Natural killer cell (primary cell): Measurements from ENCODE around the gene SMPDL3A. TPM values are rescaled to one million over a fixed set of nuclear protein-coding genes. Genes with fewer than 3 reads are reported as not detected.

ENCODE experiments used
- ATAC-seq, 3 donors: fragments of 150-1000 bp in 2 of 3; fragments of 200-7000 bp in 1 of 3; cut with Tn5 transposase; 1 replicate in 1 of 3; 2 replicates in 2 of 3; pipeline ENCODE4 v1.10.0; 2021; ENCODE audit warnings: mild to moderate bottlenecking in 2 of 3, moderate library complexity in 2 of 3
- DNase-seq, 2 donors: peaks; one replicate each; pipeline versions ENCODE4 v3.0.0 to v3.0.0-alpha.2; 2013 to 2021; ENCODE audit warnings: mixed read lengths in 1 of 2
- H3K27ac ChIP-seq: one replicate; pipeline ENCODE4 v1.5.1; 2013; ENCODE audit warnings: mild to moderate bottlenecking, low read length
- H3K27me3 ChIP-seq: one replicate; pipeline ENCODE4 v1.6.1; 2013; ENCODE audit warnings: low read length; ENCODE audit not compliant: control insufficient read depth, insufficient read depth
- H3K36me3 ChIP-seq: one replicate; pipeline ENCODE4 v1.6.1; 2013; ENCODE audit warnings: low read length; ENCODE audit not compliant: control insufficient read depth, insufficient read depth
- H3K4me1 ChIP-seq: one replicate; pipeline ENCODE4 v1.6.1; 2013; ENCODE audit warnings: low read length; ENCODE audit not compliant: control insufficient read depth, insufficient read depth
- H3K4me3 ChIP-seq: one replicate; pipeline ENCODE4 v1.5.1; 2013; ENCODE audit warnings: low read length
- H3K9me3 ChIP-seq: one replicate; pipeline ENCODE4 v1.6.1; 2013; ENCODE audit warnings: low read length; ENCODE audit not compliant: control insufficient read depth, insufficient read depth
- H3K27ac Mint-ChIP-seq, 2 donors: one replicate each; pipeline ENCODE4 v1.8.0; 2022; ENCODE audit warnings: mild to moderate bottlenecking in 2 of 2, mixed read lengths in 2 of 2, moderate library complexity in 1 of 2
- H3K27me3 Mint-ChIP-seq, 2 donors: one replicate each; pipeline ENCODE4 v1.8.0; 2022; ENCODE audit warnings: low read depth in 2 of 2, mixed read lengths in 2 of 2
- H3K36me3 Mint-ChIP-seq: one replicate; pipeline ENCODE4 v1.8.0; 2022; ENCODE audit warnings: mixed read lengths
- H3K4me1 Mint-ChIP-seq, 2 donors: one replicate each; pipeline ENCODE4 v1.8.0; 2022; ENCODE audit warnings: mixed read lengths in 2 of 2
- H3K4me3 Mint-ChIP-seq: one replicate; pipeline ENCODE4 v1.8.0; 2022; ENCODE audit warnings: mild to moderate bottlenecking, moderate library complexity, mixed read lengths
- H3K9me3 Mint-ChIP-seq, 2 donors: one replicate each; pipeline ENCODE4 v1.8.0; 2022; ENCODE audit warnings: mixed read lengths in 2 of 2
- CTCF ChIP-seq: fragments of 200-600 bp; IDR thresholded peaks from one replicate; pipeline ENCODE4 v1.8.0; 2022; ENCODE audit warnings: antibody characterized with exemption
- WGBS: methylation state at CpG from one replicate; pipeline ENCODE4 v1.1.7; 2013; ENCODE audit warnings: missing lambda C conversion rate; ENCODE audit not compliant: insufficient coverage; 5-methylcytosine and 5-hydroxymethylcytosine counted together
- intact Hi-C: fragments of 100-400 bp; cut with micrococcal nuclease; formaldehyde crosslinking; loops from one replicate; pipeline ENCODE4 v1.14.2; 2022
- total RNA-seq, 4 donors: library from RNA; stranded (reverse); fragments of 120-200 nt in 1 of 4; gene quantifications; one replicate each; pipeline versions ENCODE4 v1.2.3 to v1.2.4, GENCODE V29; 2013 to 2022

SMPDL3A gene
- total RNA-seq, 3 donors from 2014 or later (not counting 1 experiment from before 2014, with no cell fraction given): 1.1 to 4.3 (median 3.9) TPM

DNA sequence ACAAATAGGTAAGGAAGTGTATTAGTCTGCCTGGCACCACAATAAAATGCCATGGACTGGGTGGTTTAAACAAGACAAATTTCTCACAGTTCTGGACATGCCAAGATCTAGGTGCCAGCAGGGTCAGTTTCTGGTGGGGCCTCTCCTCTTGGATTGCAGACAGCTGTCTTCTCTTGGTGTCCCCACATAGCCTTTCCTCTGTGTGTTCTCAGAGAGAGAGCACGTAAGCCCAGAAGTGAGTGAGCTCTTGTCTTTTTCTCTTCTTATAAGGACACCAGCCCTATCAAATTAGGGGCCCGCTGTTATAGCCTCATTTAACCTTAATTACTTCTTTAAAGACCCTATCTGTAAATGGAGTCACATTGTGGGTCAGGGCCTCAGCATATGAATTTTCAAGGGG lies 28.3 kb downstream of the SMPDL3A start:
- no peaks in the 10 kb centered on the region for H3K36me3 Mint-ChIP-seq
- no peak overlapping the region for H3K4me3 Mint-ChIP-seq
- Histone ChIP-seq H3K4me1 (no peaks in the 10 kb centered on the region), H3K27ac (no peak overlapping the region), H3K4me3 (no peak overlapping the region), H3K9me3 (no peaks in the 10 kb centered on the region), H3K27me3 (no peaks in the 10 kb centered on the region), H3K36me3 (no peaks in the 10 kb centered on the region)
- peaks cover 7 to 10% of the 10 kb centered on the region in 2 donors for H3K27me3 Mint-ChIP-seq
- H3K27ac Mint-ChIP-seq: no peak overlapping the region
- H3K4me1 Mint-ChIP-seq: no peaks in the 10 kb centered on the region
- H3K9me3 Mint-ChIP-seq: no peaks in the 10 kb centered on the region
- ATAC-seq (no peak), DNase-seq (no peak)
- WGBS: 75% methylated on average over 2 of the region's 2 CpGs
- TF ChIP-seq CTCF: no peak
- intact Hi-C loops: no loop called here

- H3K4me3 ChIP-seq: no peak overlapping the region
- no peaks in the 10 kb centered on the region for H3K36me3 ChIP-seq
- WGBS: 72% methylated on average over 3 of the region's 4 CpGs
- Mint-ChIP-seq H3K9me3 (no peaks in the 10 kb centered on the region), H3K27ac (no peak overlapping the region), H3K4me3 (no peak overlapping the region), H3K4me1 (no peaks in the 10 kb centered on the region), H3K27me3 (peaks cover 7 to 10% of the 10 kb centered on the region in 2 donors), H3K36me3 (no peaks in the 10 kb centered on the region)
- no peaks in the 10 kb centered on the region for H3K9me3 ChIP-seq
- H3K27ac ChIP-seq: no peak overlapping the region
- no peaks in the 10 kb centered on the region for H3K27me3 ChIP-seq
- intact Hi-C loops: no loop called here
- ATAC-seq (no peak), DNase-seq (no peak)
- no peak for TF ChIP-seq CTCF
- H3K4me1 ChIP-seq: no peaks in the 10 kb centered on the region
Measured at GRCh38 chr6:122817766-122818165, 28.7 kb downstream of the SMPDL3A start.

- Histone ChIP-seq H3K27me3 (no peaks in the 10 kb centered on the region), H3K9me3 (no peaks in the 10 kb centered on the region), H3K36me3 (no peaks in the 10 kb centered on the region), H3K4me1 (no peaks in the 10 kb centered on the region), H3K4me3 (no peak overlapping the region), H3K27ac (no peak overlapping the region)
- Mint-ChIP-seq H3K27ac (no peak overlapping the region), H3K9me3 (no peaks in the 10 kb centered on the region), H3K4me1 (no peaks in the 10 kb centered on the region), H3K27me3 (peaks cover 7 to 10% of the 10 kb centered on the region in 2 donors), H3K4me3 (no peak overlapping the region), H3K36me3 (no peaks in the 10 kb centered on the region)
- WGBS: 80% methylated on average over 1 of the region's 2 CpGs
- intact Hi-C loops: no loop called here
- no peak for TF ChIP-seq CTCF
- no peak for DNase-seq
- ATAC-seq: no peak
Measured at GRCh38 chr6:122818866-122819265, 29.8 kb downstream of the SMPDL3A start.

GRCh38 chr6:122821095-122821494 lies 32.0 kb downstream of the SMPDL3A start:
- Mint-ChIP-seq H3K4me1 (no peaks in the 10 kb centered on the region), H3K9me3 (no peaks in the 10 kb centered on the region), H3K27me3 (peaks cover 11 to 13% of the 10 kb centered on the region in 2 donors), H3K36me3 (no peaks in the 10 kb centered on the region), H3K4me3 (no peak overlapping the region), H3K27ac (no peak overlapping the region)
- H3K27ac ChIP-seq: no peak overlapping the region
- H3K27me3 ChIP-seq: no peaks in the 10 kb centered on the region
- DNase-seq (no peak), ATAC-seq (no peak)
- intact Hi-C loops: no loop called here
- 100% methylated on average over 1 of the region's 2 CpGs for whole genome bisulfite sequencing
- H3K4me1 ChIP-seq: no peaks in the 10 kb centered on the region
- no peak overlapping the region for H3K4me3 ChIP-seq
- TF ChIP-seq CTCF: no peak
- H3K36me3 ChIP-seq: no peaks in the 10 kb centered on the region
- no peaks in the 10 kb centered on the region for H3K9me3 ChIP-seq
